Femur (tissue), 1 donor: Measurements from ENCODE around the gene ADAMTS15.
"Not testable (repeated sequence)": the region's sequence is repeated elsewhere in the genome, so short reads cannot be mapped to it uniquely, and the experiment has no call there.

Experiments
- DNase-seq: peaks from one replicate; pipeline ENCODE4 v3.0.0-alpha.2; 2017

Gene ADAMTS15

GRCh38 chr11:130436171-130436570 is 12.3 kb upstream of the ADAMTS15 start:
- no peak for DNase-seq

- no peak for DNase-seq
Observed at GRCh38 chr11:130437848-130438247, 10.6 kb upstream of the ADAMTS15 start.

GRCh38 chr11:130438401-130439159 is 9.9 kb upstream of the ADAMTS15 start:
- DNase-seq = not testable (repeated sequence)

- DNase-seq = no peak
Observed at GRCh38 chr11:130439160-130439519, 9.3 kb upstream of the ADAMTS15 start.

GRCh38 chr11:130439876-130440275 is 8.6 kb upstream of the ADAMTS15 start:
- DNase-seq = no peak

- DNase-seq = no peak
Observed at GRCh38 chr11:130441719-130442118, 6.7 kb upstream of the ADAMTS15 start.

- peak; percentile 78 for DNase-seq
Observed at GRCh38 chr11:130442737-130443136, 5.7 kb upstream of the ADAMTS15 start.

- DNase-seq = no peak
Observed at GRCh38 chr11:130445788-130446187, 2.7 kb upstream of the ADAMTS15 start.

GRCh38 chr11:130448039-130448415 is 418 bp upstream of the ADAMTS15 start:
- no peak for DNase-seq

DNA sequence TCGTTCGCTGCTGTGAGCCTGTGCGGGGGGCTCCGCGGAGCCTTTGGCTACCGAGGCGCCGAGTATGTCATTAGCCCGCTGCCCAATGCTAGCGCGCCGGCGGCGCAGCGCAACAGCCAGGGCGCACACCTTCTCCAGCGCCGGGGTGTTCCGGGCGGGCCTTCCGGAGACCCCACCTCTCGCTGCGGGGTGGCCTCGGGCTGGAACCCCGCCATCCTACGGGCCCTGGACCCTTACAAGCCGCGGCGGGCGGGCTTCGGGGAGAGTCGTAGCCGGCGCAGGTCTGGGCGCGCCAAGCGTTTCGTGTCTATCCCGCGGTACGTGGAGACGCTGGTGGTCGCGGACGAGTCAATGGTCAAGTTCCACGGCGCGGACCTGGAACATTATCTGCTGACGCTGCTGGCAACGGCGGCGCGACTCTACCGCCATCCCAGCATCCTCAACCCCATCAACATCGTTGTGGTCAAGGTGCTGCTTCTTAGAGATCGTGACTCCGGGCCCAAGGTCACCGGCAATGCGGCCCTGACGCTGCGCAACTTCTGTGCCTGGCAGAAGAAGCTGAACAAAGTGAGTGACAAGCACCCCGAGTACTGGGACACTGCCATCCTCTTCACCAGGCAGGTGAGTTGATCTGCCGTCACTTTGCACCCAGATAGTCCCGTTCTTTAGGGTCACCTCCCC is 1.0 kb downstream of the ADAMTS15 start:
- DNase-seq = no peak

- DNase-seq = peak; percentile 90
Observed at GRCh38 chr11:130449996-130450769, 1.7 kb downstream of the ADAMTS15 start.

DNA sequence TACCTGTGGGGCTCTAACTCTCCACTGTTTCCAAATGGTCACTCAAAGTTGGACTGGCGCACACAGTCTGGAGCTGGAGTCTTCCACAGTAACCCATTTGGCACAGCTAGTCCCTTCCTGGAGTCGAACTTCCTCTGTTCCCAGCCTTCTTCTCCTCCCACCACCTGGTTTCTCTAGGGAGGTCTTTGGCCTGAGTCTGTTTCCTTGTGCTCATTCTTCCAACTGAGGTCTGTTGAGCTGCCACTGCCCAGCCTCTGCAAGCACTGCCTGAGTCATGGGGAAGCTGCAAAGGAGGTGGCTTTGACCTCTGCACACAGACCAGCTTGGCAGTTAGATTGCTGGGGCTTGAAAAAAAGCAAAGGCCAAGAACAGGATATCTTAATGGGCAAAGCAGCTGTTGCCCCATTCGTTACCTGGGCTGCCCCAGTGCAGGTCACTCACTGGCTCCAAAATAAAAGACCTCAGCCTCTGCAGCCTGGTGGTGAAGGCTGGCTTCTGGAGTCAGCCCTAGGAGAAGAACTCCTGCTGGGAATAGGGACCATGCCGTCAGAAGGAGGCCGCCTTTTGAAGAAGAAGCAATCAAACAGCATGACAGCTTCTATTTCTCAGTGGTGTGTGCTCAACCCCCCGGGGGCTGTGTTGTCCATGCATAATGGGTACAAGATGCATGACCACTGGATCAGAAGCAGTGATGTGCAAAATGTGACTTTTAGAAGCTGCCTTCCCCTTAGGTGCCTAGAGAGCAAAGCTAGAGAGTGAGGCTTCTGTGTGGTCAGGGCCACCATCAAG is 3.0 kb downstream of the ADAMTS15 start:
- DNase-seq = peak; percentile 58

DNA sequence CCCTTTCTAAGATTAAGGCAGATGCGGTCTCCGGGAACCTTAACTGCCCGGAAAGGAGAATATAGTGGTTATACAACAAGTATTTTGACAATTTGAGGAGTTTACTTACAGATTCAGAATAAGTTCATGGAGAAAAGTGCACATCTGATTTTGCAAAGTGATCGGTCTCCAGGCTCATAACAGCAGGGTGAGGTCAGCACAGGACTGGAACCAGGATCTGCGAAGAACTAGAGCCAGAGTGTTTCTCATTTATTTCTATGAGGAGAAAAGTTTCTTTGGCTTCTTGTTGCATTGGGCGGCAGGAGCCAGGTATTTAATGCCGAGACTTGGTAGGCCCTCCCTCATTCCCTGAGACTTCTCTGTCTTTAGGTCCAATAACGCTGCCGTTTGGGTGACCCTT is 3.7 kb downstream of the ADAMTS15 start:
- DNase-seq = no peak

DNA sequence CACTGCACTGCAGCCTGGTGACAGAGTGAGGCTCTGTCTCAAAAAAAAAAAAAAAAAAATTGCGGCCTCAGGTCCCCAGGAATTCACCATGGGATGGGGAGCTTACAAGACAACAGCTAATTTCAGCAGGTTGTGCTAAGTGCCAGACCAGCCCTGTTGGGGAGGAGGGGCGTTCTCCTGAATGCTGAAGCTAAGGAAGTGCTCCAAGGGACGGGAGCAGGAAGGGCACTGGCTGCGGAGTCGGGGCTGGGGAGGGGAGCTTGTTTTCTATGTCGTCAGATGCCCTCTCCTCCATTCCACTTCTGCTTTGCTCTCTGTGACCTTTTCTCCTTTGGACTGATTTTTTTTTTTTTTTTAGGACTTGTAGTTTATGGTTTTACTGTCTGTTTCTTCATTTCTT is 4.5 kb downstream of the ADAMTS15 start:
- no peak for DNase-seq

- no peak for DNase-seq
Observed at GRCh38 chr11:130454491-130455252, 6.2 kb downstream of the ADAMTS15 start.

GRCh38 chr11:130455483-130456127 is 7.2 kb downstream of the ADAMTS15 start:
- DNase-seq = no peak

DNA sequence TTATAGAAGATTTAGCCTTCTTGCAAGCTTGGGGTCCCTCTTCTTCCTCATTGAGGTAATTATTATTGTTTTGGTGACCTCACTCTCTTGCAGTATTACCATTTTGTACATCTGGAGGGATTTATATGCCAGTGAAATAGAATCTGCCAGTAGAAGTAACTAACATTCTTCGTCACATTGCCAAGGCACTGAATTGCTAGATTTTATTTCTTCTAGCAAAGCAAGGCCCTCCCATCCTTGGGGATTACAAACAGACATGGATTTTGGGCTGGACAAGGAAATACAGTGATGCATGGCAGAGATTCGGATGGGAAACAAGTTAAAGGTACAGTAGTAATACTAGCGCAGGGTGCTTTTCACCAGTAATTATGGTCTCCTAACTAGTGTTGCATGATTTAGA is 7.8 kb downstream of the ADAMTS15 start:
- no peak for DNase-seq

- peak; percentile 80 for DNase-seq
Observed at GRCh38 chr11:130457623-130458409, 9.4 kb downstream of the ADAMTS15 start.

- DNase-seq = no peak
Observed at GRCh38 chr11:130458410-130458729, 9.9 kb downstream of the ADAMTS15 start.

- no peak for DNase-seq
Observed at GRCh38 chr11:130459521-130459920, 11.1 kb downstream of the ADAMTS15 start.
